Neural cell (in vitro differentiated cells): Measurements from ENCODE around the gene SNRPD3. TPM values are rescaled to one million over a fixed set of nuclear protein-coding genes. Genes with fewer than 3 reads are reported as not detected.

Experiments used
- H2AFZ ChIP-seq: fragments of 200-600, 300-800 bp; sonication (generic), shearing (Covaris generic); 2 replicates; pipeline ENCODE4 v1.6.0; 2014; ENCODE audit warnings: low read depth, mild to moderate bottlenecking, antibody characterized with exemption, low read length, moderate library complexity
- H3F3A ChIP-seq: fragments of 200-600 bp; shearing (Covaris generic); 2 replicates; pipeline ENCODE4 v1.6.1; 2016; ENCODE audit warnings: mild to moderate bottlenecking, moderate library complexity, mixed read lengths, antibody characterized with exemption, low read length; ENCODE audit not compliant: insufficient read depth, poor library complexity, severe bottlenecking
- H3K27ac ChIP-seq: fragments of 200-600, 300-800 bp; sonication (generic), shearing (Covaris generic); 2 replicates; pipeline ENCODE4 v1.5.1; 2014; ENCODE audit warnings: mild to moderate bottlenecking, low read length, moderate library complexity
- H3K27me3 ChIP-seq: fragments of 300-800, 200-600 bp; sonication (generic), shearing (Covaris generic); 2 replicates; pipeline ENCODE4 v1.6.0; 2014; ENCODE audit warnings: mild to moderate bottlenecking, low read depth, low read length, moderate library complexity; ENCODE audit not compliant: insufficient read depth
- H3K36me3 ChIP-seq: fragments of 300-800, 200-600 bp; sonication (generic), shearing (Covaris generic); 2 replicates; pipeline ENCODE4 v1.5.1; 2014; ENCODE audit warnings: mild to moderate bottlenecking, antibody characterized with exemption, low read length, moderate library complexity; ENCODE audit not compliant: insufficient read depth
- H3K4me2 ChIP-seq: fragments of 300-800, 200-600 bp; sonication (generic), shearing (Covaris generic); 2 replicates; pipeline ENCODE4 v1.6.0; 2014; ENCODE audit warnings: mild to moderate bottlenecking, low read length
- H3K4me3 ChIP-seq: fragments of 300-800, 200-600 bp; sonication (generic), shearing (Covaris generic); 2 replicates; pipeline ENCODE4 v1.5.1; 2014; ENCODE audit warnings: mild to moderate bottlenecking, low read length, moderate library complexity
- H3K79me2 ChIP-seq: fragments of 200-600 bp; shearing (Covaris generic); replicated peaks from 2 replicates; pipeline ENCODE4 v1.6.0; 2014; ENCODE audit warnings: mild to moderate bottlenecking, low read length, moderate library complexity; ENCODE audit not compliant: insufficient read depth
- H3K9ac ChIP-seq: fragments of 300-800, 200-600 bp; sonication (generic), shearing (Covaris generic); 2 replicates; pipeline ENCODE4 v1.6.1; 2016; ENCODE audit warnings: mild to moderate bottlenecking, low read length, mixed read lengths
- H3K9me2 ChIP-seq: fragments of 200-600 bp; shearing (Covaris generic); 2 replicates; pipeline ENCODE4 v1.6.1; 2016; ENCODE audit warnings: mild to moderate bottlenecking, low read length, mixed read lengths; ENCODE audit not compliant: insufficient read depth
- H3K9me3 ChIP-seq: fragments of 200-600, 300-800 bp; sonication (generic), shearing (Covaris generic); 2 replicates; pipeline ENCODE4 v1.6.1; 2016; ENCODE audit warnings: mild to moderate bottlenecking, mixed run types, low read length, moderate library complexity, mixed read lengths
- H4K20me1 ChIP-seq: fragments of 200-600 bp; shearing (Covaris generic); 2 replicates; pipeline ENCODE4 v1.6.1; 2016; ENCODE audit warnings: mild to moderate bottlenecking, mixed run types; ENCODE audit not compliant: insufficient read depth
- CTCF ChIP-seq: fragments of 450-650 bp; IDR thresholded peaks from 2 replicates; pipeline ENCODE4 v1.5.1; 2014; ENCODE audit warnings: antibody characterized with exemption, mild to moderate bottlenecking, moderate library complexity; ENCODE audit not compliant: poor library complexity, severe bottlenecking
- EP300 ChIP-seq: fragments of 450-650 bp; conservative IDR thresholded peaks from 2 replicates; pipeline ENCODE4 v1.6.1; 2014; ENCODE audit warnings: antibody characterized with exemption, mild to moderate bottlenecking, moderate library complexity; ENCODE audit not compliant: poor library complexity, severe bottlenecking
- EZH2 ChIP-seq: fragments of 200-600, 300-800 bp; shearing (Covaris generic), sonication (generic); IDR thresholded peaks from 2 replicates; pipeline ENCODE4 v1.6.1; 2014; ENCODE audit warnings: antibody characterized with exemption, low read length, borderline replicate concordance, mild to moderate bottlenecking; ENCODE audit not compliant: insufficient read depth, poor library complexity, severe bottlenecking
- MXI1 ChIP-seq: fragments of 450-650 bp; conservative IDR thresholded peaks from 2 replicates; pipeline ENCODE4 v1.6.1; 2014; ENCODE audit warnings: antibody characterized with exemption, mild to moderate bottlenecking; ENCODE audit not compliant: poor library complexity, severe bottlenecking
- POLR2AphosphoS5 ChIP-seq: IDR thresholded peaks from 2 replicates; pipeline ENCODE4 v1.6.1; 2012
- RAD21 ChIP-seq: fragments of 450-650 bp; conservative IDR thresholded peaks from 2 replicates; pipeline ENCODE4 v1.6.1; 2014; ENCODE audit warnings: antibody characterized with exemption, mild to moderate bottlenecking, moderate library complexity
- REST ChIP-seq: IDR thresholded peaks from 2 replicates; pipeline ENCODE4 v1.6.1; 2012; ENCODE audit warnings: borderline replicate concordance
- SMC3 ChIP-seq: fragments of 450-650 bp; conservative IDR thresholded peaks from 2 replicates; pipeline ENCODE4 v1.6.1; 2014; ENCODE audit warnings: antibody characterized with exemption, mild to moderate bottlenecking, moderate library complexity; ENCODE audit not compliant: poor library complexity
- TAF1 ChIP-seq: IDR thresholded peaks from 2 replicates; pipeline ENCODE4 v1.6.1; 2012; ENCODE audit warnings: low read depth
- polyA plus RNA-seq: library from polyadenylated mRNA; depleted of rRNA; stranded (reverse); fragments of >200 nt; gene quantifications from 2 replicates; pipeline ENCODE4 v1.2.3, GENCODE V29; 2014

The SNRPD3 gene
- polyA plus RNA-seq, 1 donor from 2014 or later: 195 TPM

DNA sequence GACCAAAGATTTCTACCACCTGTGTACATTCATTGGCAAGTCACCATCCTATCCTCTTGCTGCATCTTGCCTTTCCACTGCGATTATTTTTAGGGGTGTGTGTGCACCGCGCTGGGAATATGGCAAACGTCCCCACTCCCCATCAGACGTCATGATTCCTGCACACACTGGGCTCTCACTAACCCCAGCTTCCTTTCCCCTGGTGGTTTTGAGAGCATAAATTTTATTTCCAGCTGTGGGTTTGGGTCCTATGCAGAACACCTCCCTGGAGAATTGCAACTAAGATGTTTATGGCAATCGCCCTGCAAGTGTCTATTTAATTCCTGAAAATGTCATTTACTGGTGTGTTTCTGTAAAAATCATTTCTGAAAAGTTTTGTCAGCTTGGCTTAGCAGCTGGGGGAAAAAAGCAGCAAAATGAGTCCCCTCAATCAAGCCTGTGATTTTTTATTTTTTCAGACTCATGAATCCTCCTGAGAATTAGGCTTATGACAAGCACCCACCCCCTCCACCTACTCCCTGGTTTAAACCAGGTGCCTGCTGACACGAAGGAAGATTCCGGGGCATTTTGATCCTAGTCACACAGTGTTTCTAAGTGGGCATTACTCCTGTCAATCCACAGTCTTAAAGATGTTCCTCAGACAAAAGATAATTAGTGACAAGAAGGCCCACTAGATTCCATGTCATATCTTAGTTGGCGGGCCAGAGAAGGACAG, 36.9 kb upstream of the SNRPD3 start:
- Histone ChIP-seq H3K4me3 (no peak overlapping the region), H3K27ac (no peak overlapping the region), H3K9me2 (no peaks in the 10 kb centered on the region), H3F3A (no peaks in the 10 kb centered on the region), H3K36me3 (no peaks in the 10 kb centered on the region), H4K20me1 (no peaks in the 10 kb centered on the region), H3K9ac (no peak overlapping the region), H3K79me2 (no peaks in the 10 kb centered on the region), H3K27me3 (no peaks in the 10 kb centered on the region), H2AFZ (no peak overlapping the region), H3K9me3 (no peaks in the 10 kb centered on the region), H3K4me2 (no peak overlapping the region)
- TF ChIP-seq REST: no peak
- no peak for TF ChIP-seq RAD21
- TF ChIP-seq SMC3: no peak
- TF ChIP-seq POLR2AphosphoS5: no peak
- no peak for TF ChIP-seq CTCF

GRCh38 chr22:24519496-24519895, 36.3 kb upstream of the SNRPD3 start:
- H4K20me1 ChIP-seq: no peaks in the 10 kb centered on the region
- H3K4me2 ChIP-seq: no peak overlapping the region
- TF ChIP-seq SMC3 (no peak), RAD21 (no peak), EZH2 (no peak), POLR2AphosphoS5 (no peak), EP300 (no peak), REST (no peak), TAF1 (no peak), MXI1 (no peak), CTCF (no peak)
- no peak overlapping the region for H3K9ac ChIP-seq
- H3K27me3 ChIP-seq: no peaks in the 10 kb centered on the region
- no peaks in the 10 kb centered on the region for H3K9me2 ChIP-seq
- H3K79me2 ChIP-seq: no peaks in the 10 kb centered on the region
- H3F3A ChIP-seq: no peaks in the 10 kb centered on the region
- no peak overlapping the region for H3K27ac ChIP-seq
- H3K4me3 ChIP-seq: no peak overlapping the region
- no peaks in the 10 kb centered on the region for H3K9me3 ChIP-seq
- H2AFZ ChIP-seq: no peak overlapping the region
- H3K36me3 ChIP-seq: no peaks in the 10 kb centered on the region
